Effector memory CD8-positive, alpha-beta T cell (primary cell): Measurements from ENCODE around the gene KLHL25.

Source experiments
- ATAC-seq: fragments of 150-1000 bp; cut with Tn5 transposase; replicated peaks from 2 replicates; pipeline ENCODE4 v1.10.0; 2021; ENCODE audit warnings: mild to moderate bottlenecking, moderate library complexity
- DNase-seq, 3 experiments: peaks; one replicate each; pipeline ENCODE4 v3.0.0; 2021
- H3K27ac Mint-ChIP-seq, 2 donors: one replicate each; pipeline ENCODE4 v1.8.0; 2022; ENCODE audit warnings: mild to moderate bottlenecking in 2 of 2, mixed read lengths in 2 of 2, moderate library complexity in 2 of 2
- H3K27me3 Mint-ChIP-seq, 2 donors: one replicate each; pipeline ENCODE4 v1.8.0; 2022; ENCODE audit warnings: mixed read lengths in 2 of 2
- H3K36me3 Mint-ChIP-seq: one replicate; pipeline ENCODE4 v1.8.0; 2022; ENCODE audit warnings: mild to moderate bottlenecking, moderate library complexity, mixed read lengths; ENCODE audit not compliant: insufficient read depth
- H3K4me1 Mint-ChIP-seq, 2 donors: one replicate each; pipeline ENCODE4 v1.8.0; 2022; ENCODE audit warnings: low read depth in 2 of 2, mixed read lengths in 2 of 2
- H3K4me3 Mint-ChIP-seq, 2 donors: one replicate each; pipeline ENCODE4 v1.8.0; 2022; ENCODE audit warnings: mild to moderate bottlenecking in 2 of 2, mixed read lengths in 2 of 2, moderate library complexity in 2 of 2
- H3K9me3 Mint-ChIP-seq, 2 donors: one replicate each; pipeline ENCODE4 v1.8.0; 2022; ENCODE audit warnings: mixed read lengths in 2 of 2

KLHL25 gene

DNA sequence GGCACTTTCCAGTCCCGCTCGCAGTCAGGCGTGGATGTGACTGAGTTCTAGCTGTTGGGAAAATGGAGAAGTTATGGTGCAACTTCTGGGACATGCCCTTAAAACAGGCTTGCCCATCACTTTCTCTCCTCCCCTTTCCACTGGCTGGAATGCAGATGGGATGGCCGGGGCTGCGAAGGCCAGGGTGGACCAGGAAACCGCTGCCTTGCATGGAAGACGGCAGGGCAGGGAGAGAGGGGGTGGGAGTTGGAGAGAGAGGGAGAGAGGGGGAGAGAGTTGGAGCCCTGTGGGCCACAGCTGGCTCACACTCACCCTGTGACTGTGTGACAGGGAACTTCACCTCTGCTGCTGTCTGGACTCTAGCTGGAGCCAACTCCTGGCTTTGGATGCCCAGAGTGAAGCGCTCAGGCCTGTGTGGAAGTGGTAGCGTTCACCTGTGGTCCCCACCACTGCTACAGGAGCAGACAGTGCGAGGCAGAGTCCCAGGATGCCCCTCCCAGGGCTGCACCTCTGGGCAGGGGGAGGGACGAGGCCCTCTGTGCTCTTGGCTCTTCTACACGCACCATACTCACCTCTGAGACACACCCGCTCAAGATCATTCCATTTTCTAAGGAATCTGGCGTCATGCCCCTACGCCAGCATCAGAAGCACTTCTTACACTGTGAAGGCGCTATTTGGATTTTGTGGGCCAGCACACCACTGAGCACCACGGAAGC lies 36.6 kb downstream of the KLHL25 start:
- peak overlapping the region in 1 of 2 donors; percentile 57 for H3K27ac Mint-ChIP-seq
- ATAC-seq, result no peak
- H3K4me1 Mint-ChIP-seq, result peaks cover 0 to 2% of the 10 kb centered on the region in 2 donors

DNA sequence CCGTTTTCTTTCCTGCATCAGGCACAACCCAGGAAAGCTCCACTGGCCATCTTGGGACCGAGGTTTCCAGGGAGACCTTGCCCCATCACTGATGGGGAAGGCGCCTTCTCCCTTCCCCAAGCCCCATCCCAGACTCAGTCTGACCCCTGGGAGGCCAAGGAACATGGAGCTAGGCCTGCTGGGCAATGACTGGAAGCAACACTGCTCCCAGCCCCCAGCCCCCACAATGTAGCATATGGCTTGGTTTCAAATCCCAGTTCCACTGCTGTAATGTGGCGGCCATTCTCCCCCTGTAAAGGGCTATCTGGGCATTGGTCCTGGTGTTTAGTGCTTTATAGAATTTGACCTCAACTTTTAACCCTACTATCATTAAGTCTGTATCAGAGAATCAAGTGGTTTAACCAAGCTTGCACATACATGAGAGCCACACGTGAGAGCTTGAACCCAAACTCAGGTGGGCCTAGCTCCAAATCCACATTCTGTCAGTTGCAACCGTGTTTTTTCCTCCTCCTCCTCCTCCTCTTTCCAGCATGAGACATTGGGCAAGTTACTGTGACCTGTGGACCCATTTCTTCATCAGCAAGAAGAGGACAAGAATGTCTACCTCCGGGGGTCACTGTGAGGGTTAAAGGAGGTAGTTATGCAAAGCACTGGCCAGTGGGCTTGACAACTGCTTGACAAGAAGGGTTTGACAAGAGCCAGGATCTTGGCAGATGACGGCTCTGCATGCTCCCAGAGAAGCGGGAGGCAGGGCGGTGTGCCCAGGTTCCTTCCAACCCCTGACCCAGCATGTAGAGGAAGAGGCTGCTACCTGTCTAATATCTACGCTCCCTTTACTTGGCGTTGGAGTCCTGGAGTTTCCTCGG lies 37.4 kb downstream of the KLHL25 start:
- Mint-ChIP-seq H3K4me1 (peaks cover 0 to 6% of the 10 kb centered on the region in 2 donors), H3K4me3 (no peak overlapping the region), H3K9me3 (no peaks in the 10 kb centered on the region), H3K36me3 (peaks cover 30% of the 10 kb centered on the region), H3K27ac (peak overlapping the region in 1 of 2 donors; percentile 57), H3K27me3 (no peaks in the 10 kb centered on the region)
- no peak for ATAC-seq
- DNase-seq, result no peak

More for the DNA sequence above, 36.6 kb downstream of the KLHL25 start:
- H3K27me3 Mint-ChIP-seq, result no peaks in the 10 kb centered on the region
- H3K36me3 Mint-ChIP-seq, result peaks cover 26% of the 10 kb centered on the region
- no peaks in the 10 kb centered on the region for H3K9me3 Mint-ChIP-seq
- no peak for DNase-seq
- H3K4me3 Mint-ChIP-seq, result no peak overlapping the region

DNA sequence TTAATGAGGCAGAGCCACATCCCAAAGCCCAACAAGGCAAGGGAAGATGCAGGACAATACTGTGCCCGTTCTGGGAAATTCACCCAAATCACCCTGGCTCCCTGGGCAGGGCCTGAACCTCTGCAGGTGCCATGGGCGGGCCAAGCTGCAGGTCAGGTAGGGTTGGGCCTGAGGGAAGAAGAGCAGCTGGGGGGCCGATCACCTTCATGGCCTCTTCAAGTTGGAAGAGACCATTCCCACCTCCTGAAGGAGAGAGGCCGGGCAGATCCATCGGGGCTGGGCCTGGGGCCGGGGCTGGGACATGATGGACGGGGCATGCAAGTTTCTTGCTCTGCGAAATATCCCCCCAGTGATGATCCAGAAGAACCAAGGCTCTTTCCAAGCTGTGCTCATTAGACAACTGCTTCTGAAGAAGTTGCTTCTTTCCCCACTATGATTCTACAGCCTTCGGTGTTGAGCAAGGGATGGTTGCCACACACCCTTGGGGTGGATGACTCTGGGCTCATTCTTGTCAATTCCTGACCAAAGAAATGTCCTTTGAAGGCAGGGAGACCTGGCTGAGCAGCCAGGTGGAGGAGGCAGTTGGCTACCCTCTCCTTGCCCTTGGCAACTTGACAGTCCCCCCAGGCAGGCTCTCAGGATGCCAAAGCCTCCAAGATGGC lies 38.2 kb downstream of the KLHL25 start:
- Mint-ChIP-seq H3K9me3 (no peaks in the 10 kb centered on the region), H3K27ac (peak overlapping the region in 1 of 2 donors; percentile 32), H3K4me3 (no peak overlapping the region), H3K27me3 (no peaks in the 10 kb centered on the region), H3K4me1 (peaks cover 4 to 9% of the 10 kb centered on the region in 2 donors), H3K36me3 (peaks cover 31% of the 10 kb centered on the region)
- no peak for DNase-seq
- ATAC-seq, result no peak

DNA sequence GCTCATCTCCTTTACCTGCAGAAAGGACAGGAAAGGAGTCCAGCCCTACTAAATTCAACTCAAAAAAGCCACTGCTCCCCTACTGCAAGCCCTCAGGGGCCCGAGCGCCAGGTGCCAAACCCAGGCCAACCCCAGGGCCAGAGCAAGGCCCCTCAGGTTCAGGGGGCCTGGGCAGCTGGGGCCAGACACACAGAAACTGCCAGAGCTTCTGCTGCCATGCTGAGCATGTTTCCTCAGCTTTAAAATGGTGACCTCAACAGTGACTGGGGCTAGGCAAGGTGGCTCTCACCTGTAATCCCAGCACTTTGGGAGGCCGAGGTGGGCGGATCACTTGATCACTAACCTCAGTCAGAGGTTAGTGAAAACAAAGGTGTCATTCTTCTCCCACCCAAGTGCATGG lies 38.8 kb downstream of the KLHL25 start:
- peak overlapping the region in 1 of 2 donors; percentile 32 for H3K27ac Mint-ChIP-seq
- peaks cover 37% of the 10 kb centered on the region for H3K36me3 Mint-ChIP-seq
- no peak for DNase-seq
- ATAC-seq, result no peak
- no peak overlapping the region for H3K4me3 Mint-ChIP-seq
- H3K9me3 Mint-ChIP-seq, result no peaks in the 10 kb centered on the region
- no peaks in the 10 kb centered on the region for H3K27me3 Mint-ChIP-seq
- peaks cover 6 to 9% of the 10 kb centered on the region in 2 donors for H3K4me1 Mint-ChIP-seq

DNA sequence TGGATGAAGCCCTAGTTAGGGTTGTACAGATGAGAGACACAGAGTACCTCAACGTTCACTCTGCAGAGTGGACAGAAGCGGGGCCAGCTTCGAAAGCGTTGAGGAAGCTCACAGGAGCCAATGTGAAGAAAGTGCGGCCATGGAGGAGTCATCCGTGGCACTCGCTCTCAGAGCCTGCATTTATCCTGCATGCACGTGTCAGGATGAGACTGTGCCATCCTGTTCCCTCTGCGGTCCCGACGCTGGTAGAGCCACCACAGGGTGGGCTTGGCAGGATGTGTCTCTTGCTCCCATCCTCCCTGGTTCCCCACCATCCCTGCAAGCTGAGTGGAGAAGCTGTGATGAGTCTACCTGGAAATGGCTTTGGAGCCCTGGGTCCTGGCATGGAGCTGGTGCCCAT lies 39.3 kb downstream of the KLHL25 start:
- DNase-seq (no peak), ATAC-seq (no peak)
- no peak overlapping the region for H3K4me3 Mint-ChIP-seq
- H3K27me3 Mint-ChIP-seq, result no peaks in the 10 kb centered on the region
- H3K27ac Mint-ChIP-seq, result no peak overlapping the region
- H3K36me3 Mint-ChIP-seq, result peaks cover 41% of the 10 kb centered on the region
- peaks cover 6 to 14% of the 10 kb centered on the region in 2 donors for H3K4me1 Mint-ChIP-seq
- no peaks in the 10 kb centered on the region for H3K9me3 Mint-ChIP-seq

DNA sequence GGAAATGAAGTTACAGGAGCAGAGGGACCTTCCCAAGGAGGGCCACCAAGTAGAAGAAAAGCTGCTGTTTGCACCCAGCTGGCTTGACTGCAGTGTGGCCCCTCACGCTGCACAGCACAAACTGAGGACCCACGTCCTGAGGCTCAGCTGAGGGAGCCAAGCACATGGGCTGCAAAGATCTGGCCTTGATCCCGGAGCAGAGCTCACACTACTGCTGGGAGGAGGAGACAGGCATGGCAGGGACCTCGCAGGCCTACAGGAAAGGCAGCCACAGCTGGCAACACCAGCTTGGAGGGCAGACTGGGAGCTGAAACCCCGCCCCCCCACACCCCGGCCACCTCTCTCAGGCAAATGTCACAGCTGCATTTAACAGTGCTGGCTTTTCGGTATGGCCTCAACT lies 39.7 kb downstream of the KLHL25 start:
- no peak for DNase-seq
- H3K27me3 Mint-ChIP-seq, result no peaks in the 10 kb centered on the region
- H3K27ac Mint-ChIP-seq, result peak overlapping the region in 1 of 2 donors; percentile 68
- peaks cover 6 to 15% of the 10 kb centered on the region in 2 donors for H3K4me1 Mint-ChIP-seq
- peaks cover 45% of the 10 kb centered on the region for H3K36me3 Mint-ChIP-seq
- H3K9me3 Mint-ChIP-seq, result no peaks in the 10 kb centered on the region
- no peak overlapping the region for H3K4me3 Mint-ChIP-seq
- ATAC-seq, result no peak

DNA sequence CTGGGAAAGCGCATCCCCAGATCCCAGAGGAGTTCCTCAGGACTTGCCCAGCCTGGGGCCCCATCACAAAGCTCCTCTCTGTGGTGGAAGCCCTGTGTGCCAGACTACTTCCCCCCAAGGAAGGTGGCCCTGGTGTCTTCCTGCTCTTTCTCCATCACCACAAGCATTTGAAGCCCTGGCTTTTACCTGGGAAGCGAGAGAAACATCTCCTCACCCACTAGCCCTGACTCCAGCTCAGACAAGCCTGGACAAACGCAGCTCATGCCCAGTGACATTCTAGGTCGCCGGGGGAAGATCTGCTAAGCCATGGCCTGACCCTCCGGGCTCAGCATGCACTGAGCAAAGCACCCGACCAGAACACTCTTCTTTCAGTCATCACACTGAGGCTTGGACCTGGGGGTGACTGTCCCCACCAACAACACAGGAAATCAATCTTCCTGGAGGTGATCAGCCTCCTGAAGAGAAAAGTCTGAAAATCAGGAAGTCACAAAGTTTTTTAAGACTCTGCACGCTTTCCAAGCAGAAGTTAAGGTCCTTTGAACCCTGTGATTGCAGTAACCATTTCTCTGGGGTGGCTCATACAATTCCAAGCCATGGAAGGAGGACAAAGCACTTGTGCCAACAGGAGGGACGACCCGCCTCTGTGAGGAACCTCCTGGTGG lies 40.8 kb downstream of the KLHL25 start:
- DNase-seq, result no peak
- Mint-ChIP-seq H3K4me1 (peaks cover 10 to 15% of the 10 kb centered on the region in 2 donors), H3K36me3 (peaks cover 43% of the 10 kb centered on the region), H3K27ac (peak overlapping the region; percentile 38 to 79), H3K4me3 (no peak overlapping the region), H3K27me3 (no peaks in the 10 kb centered on the region), H3K9me3 (no peaks in the 10 kb centered on the region)
- no peak for ATAC-seq

DNA sequence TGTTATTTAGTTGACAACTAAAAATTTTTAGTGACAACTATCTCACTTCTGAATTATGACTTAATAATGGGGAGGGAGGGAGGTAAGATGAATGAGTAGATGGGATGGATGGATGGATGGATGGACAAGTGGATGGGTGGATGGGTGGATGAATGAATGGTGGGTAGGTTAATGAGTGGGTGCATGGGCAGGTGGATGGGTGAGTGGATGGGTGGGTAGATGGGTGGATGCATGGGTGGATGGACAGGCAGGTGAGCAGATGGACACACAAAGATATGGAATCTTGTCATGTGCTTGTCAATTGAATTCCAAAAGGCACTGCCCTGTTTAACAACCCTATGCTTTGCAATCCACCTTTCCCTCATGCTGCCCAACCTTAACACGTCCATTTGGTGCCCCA lies 41.5 kb downstream of the KLHL25 start:
- peaks cover 13 to 19% of the 10 kb centered on the region in 2 donors for H3K4me1 Mint-ChIP-seq
- ATAC-seq, result no peak
- no peaks in the 10 kb centered on the region for H3K27me3 Mint-ChIP-seq
- no peaks in the 10 kb centered on the region for H3K9me3 Mint-ChIP-seq
- peak overlapping the region in 1 of 2 donors; percentile 92 for H3K27ac Mint-ChIP-seq
- DNase-seq, result no peak
- H3K4me3 Mint-ChIP-seq, result no peak overlapping the region
- H3K36me3 Mint-ChIP-seq, result peaks cover 46% of the 10 kb centered on the region

DNA sequence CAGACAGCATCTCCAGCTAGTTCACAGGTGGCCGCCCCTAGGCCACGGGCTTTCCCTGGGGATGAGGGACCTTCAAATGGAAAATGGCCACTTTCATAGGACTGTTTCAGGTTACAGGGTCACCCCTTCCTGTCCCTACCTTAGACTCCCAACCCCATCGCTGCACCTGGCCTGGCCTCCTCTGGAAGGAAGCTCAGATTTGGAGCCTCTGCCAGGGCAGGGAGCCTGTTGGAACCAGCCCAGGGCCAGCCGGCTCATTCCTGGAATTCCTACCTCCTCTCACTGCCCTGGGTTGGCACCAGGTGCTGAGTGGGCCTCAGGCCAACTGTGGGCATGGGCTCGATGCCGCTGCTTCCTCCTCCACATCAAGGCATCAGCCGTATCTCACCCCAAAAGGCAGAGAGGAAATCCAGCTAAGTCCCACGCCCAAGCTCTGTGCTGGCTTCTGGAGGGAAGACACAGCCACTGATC lies 42.2 kb downstream of the KLHL25 start:
- ATAC-seq (no peak), DNase-seq (no peak)
- H3K27me3 Mint-ChIP-seq, result no peaks in the 10 kb centered on the region
- H3K9me3 Mint-ChIP-seq, result no peaks in the 10 kb centered on the region
- H3K36me3 Mint-ChIP-seq, result peaks cover 46% of the 10 kb centered on the region
- H3K4me3 Mint-ChIP-seq, result no peak overlapping the region
- H3K27ac Mint-ChIP-seq, result peak overlapping the region; percentile 80 to 92
- peaks cover 13 to 19% of the 10 kb centered on the region in 2 donors for H3K4me1 Mint-ChIP-seq

DNA sequence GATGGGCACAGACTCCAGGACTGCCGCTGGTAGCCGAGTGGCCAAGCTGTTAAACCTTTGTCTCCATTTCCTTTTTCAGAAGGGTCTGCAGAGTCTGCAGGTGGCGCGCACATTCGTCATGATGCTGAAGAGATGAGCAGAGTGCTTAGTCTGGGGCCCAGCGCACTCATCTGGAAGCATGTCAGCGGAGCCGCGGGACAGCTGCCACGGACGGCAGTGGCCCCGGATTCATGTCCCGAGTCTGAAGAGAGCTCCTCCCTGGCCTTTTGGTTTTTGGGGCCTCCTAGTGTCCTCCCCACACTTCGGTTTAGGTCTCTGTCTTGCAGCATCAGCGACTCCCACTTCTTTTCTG lies 42.6 kb downstream of the KLHL25 start:
- DNase-seq (no peak), ATAC-seq (no peak)
- H3K27me3 Mint-ChIP-seq, result no peaks in the 10 kb centered on the region
- H3K9me3 Mint-ChIP-seq, result no peaks in the 10 kb centered on the region
- H3K36me3 Mint-ChIP-seq, result peaks cover 48% of the 10 kb centered on the region
- peaks cover 13 to 19% of the 10 kb centered on the region in 2 donors for H3K4me1 Mint-ChIP-seq
- H3K27ac Mint-ChIP-seq, result peak overlapping the region; percentile 80 to 92
- no peak overlapping the region for H3K4me3 Mint-ChIP-seq

DNA sequence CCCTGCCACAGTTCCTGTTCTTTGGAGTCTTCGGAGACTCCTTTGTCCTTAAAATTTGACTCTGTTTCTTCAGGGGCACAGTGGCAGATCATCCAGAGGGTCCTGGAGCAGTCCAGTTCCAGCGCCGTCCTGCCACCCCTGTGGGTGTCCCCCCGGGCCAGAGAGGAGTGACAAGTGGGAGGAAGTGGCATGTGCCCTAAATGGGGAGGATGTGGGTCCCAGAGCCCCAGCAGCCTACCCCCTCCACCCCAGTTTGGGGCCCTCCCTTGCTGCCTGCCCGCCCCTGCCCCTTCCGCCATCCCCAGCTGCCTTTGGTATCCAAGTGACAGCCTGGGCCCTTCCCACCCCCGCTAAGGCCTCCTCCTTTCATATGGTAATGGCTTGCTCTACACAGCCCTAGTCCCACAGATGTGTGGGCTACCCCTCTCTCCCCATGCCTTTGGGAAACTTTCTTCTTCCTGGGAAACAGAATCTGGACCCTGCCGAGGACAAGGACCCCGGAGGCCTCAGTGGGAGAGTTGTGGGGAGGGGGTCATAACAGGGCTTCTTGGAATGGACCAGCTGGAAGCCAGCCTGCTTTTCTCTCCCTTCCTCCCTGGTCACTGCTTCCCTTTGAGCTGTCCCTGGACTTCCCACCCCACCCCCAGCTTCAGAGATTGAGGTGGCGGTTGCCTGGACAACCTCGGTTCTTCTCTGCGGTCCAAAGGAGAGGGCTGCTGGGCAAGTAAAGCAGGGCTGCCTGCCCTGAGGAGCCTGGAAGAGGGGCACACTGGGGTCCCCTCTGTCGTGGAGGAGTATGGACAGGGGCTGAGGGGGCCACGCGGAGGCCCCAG lies 43.2 kb downstream of the KLHL25 start:
- H3K27me3 Mint-ChIP-seq, result no peaks in the 10 kb centered on the region
- peak overlapping the region; percentile 80 to 92 for H3K27ac Mint-ChIP-seq
- H3K4me1 Mint-ChIP-seq, result peaks cover 13 to 19% of the 10 kb centered on the region in 2 donors
- peak; percentile 67 for ATAC-seq
- peaks cover 54% of the 10 kb centered on the region for H3K36me3 Mint-ChIP-seq
- no peak overlapping the region for H3K4me3 Mint-ChIP-seq
- no peak for DNase-seq
- H3K9me3 Mint-ChIP-seq, result no peaks in the 10 kb centered on the region
